Endodermal cell (in vitro differentiated cells): ENCODE measurements around the gene CD80. TPM values are rescaled to one million over a fixed set of nuclear protein-coding genes. Genes with fewer than 3 reads are reported as not detected.
"Not testable (repeated sequence)": the region's sequence is repeated elsewhere in the genome, so short reads cannot be mapped to it uniquely, and the experiment has no call there.

Experiments
- DNase-seq: peaks from one replicate; pipeline ENCODE4 v3.0.0-alpha.2; 2017
- H3K27ac ChIP-seq: 2 replicates; pipeline ENCODE4 v1.5.1; 2013; ENCODE audit warnings: mild to moderate bottlenecking, low read depth, low read length, moderate library complexity
- H3K27me3 ChIP-seq: 2 replicates; pipeline ENCODE4 v1.6.1; 2013; ENCODE audit warnings: mild to moderate bottlenecking, low read length, moderate library complexity; ENCODE audit not compliant: insufficient read depth, control insufficient read depth, poor library complexity, severe bottlenecking
- H3K36me3 ChIP-seq: 2 replicates; pipeline ENCODE4 v1.7.0; 2013; ENCODE audit warnings: mild to moderate bottlenecking, low read length, moderate library complexity; ENCODE audit not compliant: control insufficient read depth, insufficient read depth
- H3K4me1 ChIP-seq: one replicate; pipeline ENCODE4 v1.7.0; 2013; ENCODE audit warnings: low read length; ENCODE audit not compliant: control insufficient read depth, insufficient read depth
- H3K4me3 ChIP-seq: 2 replicates; pipeline ENCODE4 v1.5.1; 2013; ENCODE audit warnings: mild to moderate bottlenecking, low read length, moderate library complexity
- H3K9ac ChIP-seq: 2 replicates; pipeline ENCODE4 v1.6.1; 2013; ENCODE audit warnings: mild to moderate bottlenecking, low read length, moderate library complexity; ENCODE audit not compliant: poor library complexity, severe bottlenecking; ENCODE audit errors: extremely low read depth
- H3K9me3 ChIP-seq: 2 replicates; pipeline ENCODE4 v1.6.1; 2013; ENCODE audit warnings: mild to moderate bottlenecking, low read length, moderate library complexity; ENCODE audit not compliant: control insufficient read depth
- H3K27ac Mint-ChIP-seq: 2 replicates; pipeline ENCODE4 v1.8.0; 2020; ENCODE audit warnings: mixed read lengths
- H3K27me3 Mint-ChIP-seq: 2 replicates; pipeline ENCODE4 v1.8.0; 2021; ENCODE audit warnings: mild to moderate bottlenecking, mixed read lengths; ENCODE audit not compliant: insufficient read depth
- H3K36me3 Mint-ChIP-seq: 2 replicates; pipeline ENCODE4 v1.8.0; 2020; ENCODE audit warnings: low read depth, mixed read lengths
- H3K4me1 Mint-ChIP-seq: 2 replicates; pipeline ENCODE4 v1.8.0; 2020; ENCODE audit warnings: mixed read lengths
- H3K4me3 Mint-ChIP-seq: 2 replicates; pipeline ENCODE4 v1.8.0; 2020; ENCODE audit warnings: mild to moderate bottlenecking, moderate library complexity, mixed read lengths
- H3K9me3 Mint-ChIP-seq: 2 replicates; pipeline ENCODE4 v1.8.0; 2020; ENCODE audit warnings: mild to moderate bottlenecking, mixed read lengths
- CTCF ChIP-seq: fragments of 200-600 bp; sonication (generic); conservative IDR thresholded peaks from 2 replicates; pipeline ENCODE4 v1.5.0; 2021; ENCODE audit warnings: antibody characterized with exemption, mild to moderate bottlenecking
- WGBS, 2 experiments: methylation state at CpG; one replicate each; pipeline versions ENCODE4 v1.1.5 to v1.1.7; 2013; ENCODE audit warnings: missing lambda C conversion rate in 2 of 2, mixed read lengths in 1 of 2; ENCODE audit not compliant: insufficient coverage in 1 of 2, insufficient read length in 1 of 2; 5-methylcytosine and 5-hydroxymethylcytosine counted together
- total RNA-seq, 2 donors: library from RNA; stranded (reverse); fragmentation: NEBNext Ultra II Directional in 1 of 2; extraction: Animal tissue kit (Norgen Biotek cat#: 25700) in 1 of 2; gene quantifications; 2 replicates in 1 of 2; 3 replicates in 1 of 2; pipeline ENCODE4 v1.2.1, GENCODE V29; 2021

Gene CD80
- total RNA-seq, 2 donors from 2014 or later = 2.2 to 2.5 TPM

- Mint-ChIP-seq H3K4me1 (no peaks in the 10 kb centered on the region), H3K36me3 (peaks cover 2% of the 10 kb centered on the region), H3K27me3 (peaks cover 8% of the 10 kb centered on the region), H3K4me3 (no peak overlapping the region), H3K9me3 (peaks cover 3% of the 10 kb centered on the region), H3K27ac (no peak overlapping the region)
- Histone ChIP-seq H3K4me3 (no peak overlapping the region), H3K27me3 (no peaks in the 10 kb centered on the region), H3K9me3 (no peaks in the 10 kb centered on the region), H3K9ac (no peak overlapping the region), H3K36me3 (no peaks in the 10 kb centered on the region), H3K4me1 (no peaks in the 10 kb centered on the region), H3K27ac (no peak overlapping the region)
- no peak for DNase-seq
- WGBS, 2 experiments = 96 to 100% methylated on average over 1 to 4 of the region's 4 CpGs
- TF ChIP-seq CTCF = no peak
These were observed 9.7 kb upstream of the CD80 start for GRCh38 chr3:119569156-119569555.

GRCh38 chr3:119563334-119563733 is 3.9 kb upstream of the CD80 start:
- not testable (repeated sequence) for H3K36me3 Mint-ChIP-seq, H3K9me3 ChIP-seq, H3K27ac Mint-ChIP-seq, H3K4me3 ChIP-seq, H3K9me3 Mint-ChIP-seq, H3K4me3 Mint-ChIP-seq, H3K27ac ChIP-seq, H3K27me3 ChIP-seq, DNase-seq, H3K4me1 Mint-ChIP-seq, H3K36me3 ChIP-seq, H3K4me1 ChIP-seq, H3K27me3 Mint-ChIP-seq, H3K9ac ChIP-seq
- no CpG with 5 or more reads among the region's 2 CpGs for WGBS, 2 experiments

- peaks cover 5% of the 10 kb centered on the region for H3K4me1 Mint-ChIP-seq
- no peaks in the 10 kb centered on the region for H3K4me1 ChIP-seq
- H3K4me3 ChIP-seq = no peak overlapping the region
- no peak overlapping the region for H3K27ac Mint-ChIP-seq
- no peak for DNase-seq
- H3K9ac ChIP-seq = no peak overlapping the region
- H3K36me3 Mint-ChIP-seq = no peaks in the 10 kb centered on the region
- no peaks in the 10 kb centered on the region for H3K9me3 ChIP-seq
- no peak overlapping the region for H3K4me3 Mint-ChIP-seq
- no peak for TF ChIP-seq CTCF
- no peaks in the 10 kb centered on the region for H3K36me3 ChIP-seq
- no peak overlapping the region for H3K27ac ChIP-seq
- peaks cover 5% of the 10 kb centered on the region for H3K9me3 Mint-ChIP-seq
- 91% methylated on average over 6 of the region's 6 CpGs for WGBS, 2 experiments
- peaks cover 5% of the 10 kb centered on the region for H3K27me3 Mint-ChIP-seq
- no peaks in the 10 kb centered on the region for H3K27me3 ChIP-seq
These were observed 3.0 kb upstream of the CD80 start for GRCh38 chr3:119562307-119562961.

GRCh38 chr3:119560160-119560559 is 746 bp upstream of the CD80 start:
- Mint-ChIP-seq H3K9me3 (peaks cover 5% of the 10 kb centered on the region), H3K27ac (no peak overlapping the region), H3K27me3 (no peaks in the 10 kb centered on the region), H3K4me1 (peaks cover 6% of the 10 kb centered on the region), H3K4me3 (no peak overlapping the region), H3K36me3 (peaks cover 4% of the 10 kb centered on the region)
- WGBS, 2 experiments = 88 to 94% methylated on average over 3 to 5 of the region's 5 CpGs
- no peak overlapping the region for H3K9ac ChIP-seq
- H3K9me3 ChIP-seq = no peaks in the 10 kb centered on the region
- H3K36me3 ChIP-seq = no peaks in the 10 kb centered on the region
- no peak overlapping the region for H3K27ac ChIP-seq
- no peak for DNase-seq
- peaks cover 7% of the 10 kb centered on the region for H3K27me3 ChIP-seq
- H3K4me3 ChIP-seq = no peak overlapping the region
- TF ChIP-seq CTCF = no peak
- no peaks in the 10 kb centered on the region for H3K4me1 ChIP-seq
